Measurements from ENCODE around the gene RSPRY1.

The RSPRY1 gene

DNA sequence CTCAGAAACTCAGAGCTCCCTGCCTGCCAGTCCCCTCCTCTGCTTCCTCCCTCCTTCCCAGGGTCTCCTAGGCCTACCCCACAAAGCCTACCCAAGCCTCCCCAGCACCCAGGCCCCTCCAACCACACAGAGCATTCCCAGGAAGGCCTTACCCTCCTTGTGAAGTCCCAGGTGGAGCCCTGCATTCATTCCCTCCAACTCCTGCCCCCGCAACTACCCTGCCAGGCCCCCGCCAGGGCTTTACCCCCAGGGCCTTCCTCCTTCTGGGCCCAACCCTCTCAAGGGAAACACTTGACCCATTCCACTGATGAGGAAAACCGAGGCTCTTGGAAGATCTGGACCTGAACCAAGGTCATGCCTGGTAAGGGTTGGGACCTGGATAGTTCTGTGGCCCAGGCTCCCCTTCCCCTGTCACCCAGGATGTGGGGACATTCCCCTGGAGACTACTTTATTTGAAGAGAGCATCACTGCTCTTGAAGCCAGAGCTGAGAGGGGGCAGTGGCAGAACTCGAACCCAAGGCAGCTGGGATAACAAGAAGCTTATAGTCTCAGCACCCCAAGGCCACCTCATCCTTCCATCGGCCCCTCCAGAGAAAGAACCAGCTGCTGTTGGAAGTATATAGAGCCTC, 85.9 kb downstream of the RSPRY1 start:
- TF ChIP-seq, protein P1, sequence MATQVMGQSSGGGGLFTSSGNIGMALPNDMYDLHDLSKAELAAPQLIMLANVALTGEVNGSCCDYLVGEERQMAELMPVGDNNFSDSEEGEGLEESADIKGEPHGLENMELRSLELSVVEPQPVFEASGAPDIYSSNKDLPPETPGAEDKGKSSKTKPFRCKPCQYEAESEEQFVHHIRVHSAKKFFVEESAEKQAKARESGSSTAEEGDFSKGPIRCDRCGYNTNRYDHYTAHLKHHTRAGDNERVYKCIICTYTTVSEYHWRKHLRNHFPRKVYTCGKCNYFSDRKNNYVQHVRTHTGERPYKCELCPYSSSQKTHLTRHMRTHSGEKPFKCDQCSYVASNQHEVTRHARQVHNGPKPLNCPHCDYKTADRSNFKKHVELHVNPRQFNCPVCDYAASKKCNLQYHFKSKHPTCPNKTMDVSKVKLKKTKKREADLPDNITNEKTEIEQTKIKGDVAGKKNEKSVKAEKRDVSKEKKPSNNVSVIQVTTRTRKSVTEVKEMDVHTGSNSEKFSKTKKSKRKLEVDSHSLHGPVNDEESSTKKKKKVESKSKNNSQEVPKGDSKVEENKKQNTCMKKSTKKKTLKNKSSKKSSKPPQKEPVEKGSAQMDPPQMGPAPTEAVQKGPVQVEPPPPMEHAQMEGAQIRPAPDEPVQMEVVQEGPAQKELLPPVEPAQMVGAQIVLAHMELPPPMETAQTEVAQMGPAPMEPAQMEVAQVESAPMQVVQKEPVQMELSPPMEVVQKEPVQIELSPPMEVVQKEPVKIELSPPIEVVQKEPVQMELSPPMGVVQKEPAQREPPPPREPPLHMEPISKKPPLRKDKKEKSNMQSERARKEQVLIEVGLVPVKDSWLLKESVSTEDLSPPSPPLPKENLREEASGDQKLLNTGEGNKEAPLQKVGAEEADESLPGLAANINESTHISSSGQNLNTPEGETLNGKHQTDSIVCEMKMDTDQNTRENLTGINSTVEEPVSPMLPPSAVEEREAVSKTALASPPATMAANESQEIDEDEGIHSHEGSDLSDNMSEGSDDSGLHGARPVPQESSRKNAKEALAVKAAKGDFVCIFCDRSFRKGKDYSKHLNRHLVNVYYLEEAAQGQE (IDR thresholded peaks at IDR 0.05; ENCODE audit: low read depth), result no peak
- no peak for TF ChIP-seq ZBTB7A (IDR thresholded peaks at IDR 0.05; ENCODE audit: low read depth)
- no peak for TF ChIP-seq YY1 (IDR thresholded peaks at IDR 0.05; ENCODE audit: low read depth)
- TF ChIP-seq, protein P2, sequence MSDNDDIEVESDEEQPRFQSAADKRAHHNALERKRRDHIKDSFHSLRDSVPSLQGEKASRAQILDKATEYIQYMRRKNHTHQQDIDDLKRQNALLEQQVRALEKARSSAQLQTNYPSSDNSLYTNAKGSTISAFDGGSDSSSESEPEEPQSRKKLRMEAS (IDR thresholded peaks at IDR 0.05), result no peak
- TF ChIP-seq CEBPB (IDR thresholded peaks at IDR 0.05), result no peak
- TF ChIP-seq EP300 (IDR thresholded peaks at IDR 0.05; ENCODE audit: borderline replicate concordance), result no peak
- TF ChIP-seq NFIC (IDR thresholded peaks at IDR 0.05), result no peak

GRCh38 chr16:57273359-57273758, 87.2 kb downstream of the RSPRY1 start:
- no peak for TF ChIP-seq EGR1 (IDR thresholded peaks at IDR 0.05)
- TF ChIP-seq TEAD4 (IDR thresholded peaks at IDR 0.05), result no peak
- TF ChIP-seq CEBPB (IDR thresholded peaks at IDR 0.05), result no peak
- no peak for TF ChIP-seq NFIC (IDR thresholded peaks at IDR 0.05)
- TF ChIP-seq EP300 (IDR thresholded peaks at IDR 0.05; ENCODE audit: borderline replicate concordance), result no peak
- no peak for TF ChIP-seq YY1 (IDR thresholded peaks at IDR 0.05; ENCODE audit: low read depth)
- TF ChIP-seq, protein P3, sequence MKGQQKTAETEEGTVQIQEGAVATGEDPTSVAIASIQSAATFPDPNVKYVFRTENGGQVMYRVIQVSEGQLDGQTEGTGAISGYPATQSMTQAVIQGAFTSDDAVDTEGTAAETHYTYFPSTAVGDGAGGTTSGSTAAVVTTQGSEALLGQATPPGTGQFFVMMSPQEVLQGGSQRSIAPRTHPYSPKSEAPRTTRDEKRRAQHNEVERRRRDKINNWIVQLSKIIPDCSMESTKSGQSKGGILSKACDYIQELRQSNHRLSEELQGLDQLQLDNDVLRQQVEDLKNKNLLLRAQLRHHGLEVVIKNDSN (IDR thresholded peaks at IDR 0.05), result no peak
- no peak for TF ChIP-seq ZBTB7A (IDR thresholded peaks at IDR 0.05; ENCODE audit: low read depth)
- TF ChIP-seq RAD21 (IDR thresholded peaks at IDR 0.05; ENCODE audit: low read depth), result no peak
- TF ChIP-seq CREB1 (IDR thresholded peaks at IDR 0.05; ENCODE audit: low read depth), result no peak
- TF ChIP-seq, protein P1 (IDR thresholded peaks at IDR 0.05; ENCODE audit: low read depth), result no peak
- TF ChIP-seq TAF1 (IDR thresholded peaks at IDR 0.05; ENCODE audit: low read depth), result no peak
- TF ChIP-seq, protein P2 (IDR thresholded peaks at IDR 0.05), result no peak
- no peak for TF ChIP-seq TCF12 (IDR thresholded peaks at IDR 0.05; ENCODE audit: low read depth)

DNA sequence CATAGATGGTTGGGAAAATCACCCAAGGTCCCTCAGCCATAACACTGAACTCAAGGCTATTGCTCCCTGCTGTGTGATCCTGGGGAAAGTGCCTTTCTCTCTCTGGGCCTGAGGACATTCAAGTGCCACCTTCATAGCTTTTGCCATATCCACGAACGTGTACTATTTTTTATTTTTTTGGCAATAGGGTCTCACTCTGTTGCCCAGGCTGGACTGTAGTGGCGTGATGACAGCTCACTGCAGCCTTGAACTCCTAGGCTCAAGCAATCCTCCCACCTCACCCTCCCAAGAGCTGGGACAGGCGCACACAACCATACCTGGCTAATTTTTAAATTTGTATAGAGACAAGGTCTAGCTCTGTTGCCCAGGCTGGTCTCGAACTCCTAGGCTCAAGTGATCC, 87.7 kb downstream of the RSPRY1 start:
- TF ChIP-seq ZBTB7A (IDR thresholded peaks at IDR 0.05; ENCODE audit: low read depth) (no peak), CREB1 (IDR thresholded peaks at IDR 0.05; ENCODE audit: low read depth) (no peak), CEBPB (IDR thresholded peaks at IDR 0.05) (no peak), TCF12 (IDR thresholded peaks at IDR 0.05; ENCODE audit: low read depth) (no peak), EGR1 (IDR thresholded peaks at IDR 0.05) (no peak), FOXM1 (IDR thresholded peaks at IDR 0.05; ENCODE audit: borderline replicate concordance, low read depth) (no peak), TAF1 (IDR thresholded peaks at IDR 0.05; ENCODE audit: low read depth) (no peak), RAD21 (IDR thresholded peaks at IDR 0.05; ENCODE audit: low read depth) (no peak), YY1 (IDR thresholded peaks at IDR 0.05; ENCODE audit: low read depth) (no peak), TEAD4 (IDR thresholded peaks at IDR 0.05) (no peak), NFIC (IDR thresholded peaks at IDR 0.05) (no peak), EP300 (IDR thresholded peaks at IDR 0.05; ENCODE audit: borderline replicate concordance) (no peak)
- TF ChIP-seq, protein P3 (IDR thresholded peaks at IDR 0.05), result no peak
- TF ChIP-seq, protein P2 (IDR thresholded peaks at IDR 0.05), result no peak
- TF ChIP-seq, protein P1 (IDR thresholded peaks at IDR 0.05; ENCODE audit: low read depth), result no peak

DNA sequence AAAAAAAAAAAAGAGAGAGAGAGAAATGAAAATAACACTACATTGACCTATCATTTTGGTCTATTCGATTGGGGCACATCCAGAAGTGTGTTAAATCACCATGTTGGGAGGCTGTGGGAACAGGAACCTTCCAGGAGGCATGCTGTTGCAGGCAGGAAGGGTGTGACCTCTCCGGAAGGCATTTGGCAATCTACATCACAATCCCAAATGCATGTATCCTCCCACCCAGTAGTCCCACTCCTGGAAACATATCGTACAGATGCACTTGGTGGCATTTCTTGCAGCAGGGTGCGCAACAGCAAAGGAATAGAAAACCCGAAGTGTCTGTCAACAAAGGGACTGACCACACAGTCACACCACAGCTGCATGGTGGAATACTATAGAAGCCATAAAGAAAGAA, 90.5 kb downstream of the RSPRY1 start:
- no peak for TF ChIP-seq TEAD4 (IDR thresholded peaks at IDR 0.05)
- TF ChIP-seq TCF12 (IDR thresholded peaks at IDR 0.05; ENCODE audit: low read depth), result no peak
- TF ChIP-seq, protein P3 (IDR thresholded peaks at IDR 0.05), result no peak
- TF ChIP-seq YY1 (IDR thresholded peaks at IDR 0.05; ENCODE audit: low read depth), result no peak
- no peak for TF ChIP-seq ZBTB7A (IDR thresholded peaks at IDR 0.05; ENCODE audit: low read depth)
- TF ChIP-seq, protein P1 (IDR thresholded peaks at IDR 0.05; ENCODE audit: low read depth), result no peak
- TF ChIP-seq CEBPB (IDR thresholded peaks at IDR 0.05), result no peak
- no peak for TF ChIP-seq RAD21 (IDR thresholded peaks at IDR 0.05; ENCODE audit: low read depth)
